GM06990 (cell line): ENCODE results near the gene ZGPAT.

ENCODE experiments used
- DNase-seq: peaks from one replicate; pipeline ENCODE4 v3.0.0-alpha.2; 2011; ENCODE audit not compliant: insufficient read length; ENCODE audit errors: extremely low read depth
- H3K27me3 ChIP-seq: replicated peaks from 2 replicates; pipeline ENCODE4 v1.6.0; 2011; ENCODE audit warnings: low read length; ENCODE audit not compliant: control insufficient read depth, insufficient read depth
- H3K36me3 ChIP-seq: 2 replicates; pipeline ENCODE4 v1.5.1; 2011; ENCODE audit warnings: low read length; ENCODE audit not compliant: control insufficient read depth, insufficient read depth
- H3K4me3 ChIP-seq: replicated peaks from 2 replicates; pipeline ENCODE4 v1.5.1; 2011; ENCODE audit warnings: low read depth, mild to moderate bottlenecking, control low read depth, low read length
- CTCF ChIP-seq: IDR thresholded peaks from 2 replicates; pipeline ENCODE4 v1.5.1; 2011; ENCODE audit warnings: low read length, control low read depth, mild to moderate bottlenecking, inconsistent platforms; ENCODE audit not compliant: insufficient read depth, poor library complexity, severe bottlenecking

Gene ZGPAT

GRCh38 chr20:63697357-63697867 is 10.4 kb upstream of the ZGPAT start:
- DNase-seq = no peak
- peaks cover 10% of the 10 kb centered on the region for H3K36me3 ChIP-seq
- H3K4me3 ChIP-seq = no peak overlapping the region

GRCh38 chr20:63697868-63698545 is 9.8 kb upstream of the ZGPAT start:
- no peak overlapping the region for H3K4me3 ChIP-seq
- no peak for DNase-seq

More at GRCh38 chr20:63697357-63697867, 10.4 kb upstream of the ZGPAT start:
- no peak for TF ChIP-seq CTCF
- no peaks in the 10 kb centered on the region for H3K27me3 ChIP-seq

GRCh38 chr20:63698739-63699465 is 8.9 kb upstream of the ZGPAT start:
- Histone ChIP-seq H3K27me3 (no peaks in the 10 kb centered on the region), H3K36me3 (peaks cover 15% of the 10 kb centered on the region), H3K4me3 (no peak overlapping the region)
- DNase-seq = peak; percentile 74
- TF ChIP-seq CTCF = no peak

More at GRCh38 chr20:63697868-63698545, 9.8 kb upstream of the ZGPAT start:
- peaks cover 14% of the 10 kb centered on the region for H3K36me3 ChIP-seq
- TF ChIP-seq CTCF = no peak
- no peaks in the 10 kb centered on the region for H3K27me3 ChIP-seq

- no peak overlapping the region for H3K4me3 ChIP-seq
- DNase-seq = no peak
Measured at GRCh38 chr20:63699466-63700198, 8.2 kb upstream of the ZGPAT start.

More at GRCh38 chr20:63699466-63700198, 8.2 kb upstream of the ZGPAT start:
- Histone ChIP-seq H3K27me3 (no peaks in the 10 kb centered on the region), H3K36me3 (peaks cover 19% of the 10 kb centered on the region)
- TF ChIP-seq CTCF = no peak
